Measurements from ENCODE around the gene PIEZO1.

Gene PIEZO1

DNA sequence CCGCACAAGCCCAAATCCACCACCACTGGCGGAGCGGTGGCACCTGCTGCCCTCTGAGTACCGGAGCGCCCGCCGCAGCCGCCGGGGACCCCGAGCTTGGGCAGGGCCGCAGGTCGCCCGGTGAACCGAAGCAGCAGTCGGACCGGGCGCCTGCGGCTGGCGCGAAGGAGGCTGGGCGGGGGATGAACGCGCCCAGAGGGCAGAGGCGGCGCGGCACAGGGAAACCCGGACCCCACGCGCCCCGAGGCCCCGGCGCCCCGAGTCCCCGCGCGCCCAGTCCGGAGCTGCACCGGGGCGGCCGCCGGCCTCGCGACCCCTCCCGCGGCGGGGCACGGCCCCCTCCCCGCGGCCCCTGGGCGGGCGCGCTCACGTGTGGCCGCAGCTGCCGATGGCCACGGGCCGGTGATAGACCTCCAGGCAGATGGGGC lies 79.2 kb downstream of the PIEZO1 start:
- DNase-seq (ENCODE audit: low read depth): no peak

DNA sequence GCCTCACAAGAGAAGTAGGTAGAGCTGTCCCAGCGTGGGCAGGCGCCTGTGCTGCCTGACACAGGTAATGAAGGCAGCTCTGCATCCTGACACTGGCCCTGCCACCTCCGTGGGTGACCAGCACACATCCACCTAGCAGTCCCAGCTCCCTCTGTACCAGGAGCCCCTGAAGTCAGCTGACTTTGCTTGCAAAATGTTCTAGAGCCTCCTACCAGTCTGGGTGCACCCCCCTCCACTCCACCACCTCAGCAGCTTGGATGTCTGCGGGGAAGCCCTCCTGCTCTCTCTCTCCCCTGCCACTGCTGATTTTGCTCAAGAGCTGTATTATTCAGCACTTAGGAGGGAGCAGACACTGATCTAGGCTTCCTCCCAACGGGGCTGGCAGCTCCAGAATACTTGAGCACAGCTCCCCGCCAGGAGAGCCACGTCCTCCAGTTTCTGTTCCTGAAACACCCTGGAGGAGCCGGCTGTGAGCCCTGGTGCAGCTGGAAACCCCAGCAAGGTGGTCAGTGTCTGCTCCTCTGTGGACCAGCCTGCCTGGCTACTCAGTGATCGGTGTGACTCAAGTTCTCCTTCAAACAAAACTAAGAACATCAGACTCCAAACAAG lies 79.8 kb downstream of the PIEZO1 start:
- no peak for DNase-seq (ENCODE audit: low read depth)

DNA sequence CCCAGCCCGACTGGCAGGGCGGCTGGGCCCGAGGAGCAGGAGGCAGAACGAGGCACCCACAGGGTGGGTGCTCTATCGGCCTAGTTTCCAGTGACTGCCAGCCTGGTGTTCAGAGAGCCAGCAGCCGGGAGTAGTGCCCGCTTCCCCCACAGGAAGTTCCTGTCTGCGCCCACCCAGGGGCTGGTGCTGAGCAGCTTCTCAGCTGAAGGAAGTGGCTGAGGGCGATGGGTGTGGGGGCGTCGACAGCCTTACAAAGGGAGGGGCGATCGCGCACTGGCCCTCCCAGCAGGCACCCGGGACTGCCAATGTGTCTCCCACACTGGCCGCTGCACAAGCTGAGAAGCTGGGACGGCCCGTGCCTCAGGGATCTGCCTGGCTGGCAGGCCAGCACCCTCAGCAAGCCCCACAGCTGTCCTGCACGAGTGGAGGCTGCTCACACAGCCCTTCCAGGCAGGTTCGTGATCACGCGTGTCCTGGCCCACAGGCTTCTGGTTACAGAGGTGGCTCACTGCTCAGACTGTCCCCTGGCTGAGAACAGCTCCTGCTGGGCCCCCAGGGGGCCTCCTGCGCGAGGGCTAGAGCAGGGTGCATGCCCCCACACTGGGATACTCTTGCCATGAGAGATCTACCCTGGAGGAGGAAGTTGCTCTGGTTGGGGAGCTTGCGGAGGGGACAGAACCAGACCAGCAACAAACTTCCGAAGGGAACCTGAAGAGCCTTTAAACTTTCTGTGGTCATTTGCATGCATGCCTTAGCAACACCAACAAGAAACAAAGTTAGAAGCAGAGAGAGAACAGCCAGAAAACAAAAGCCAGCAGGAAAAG lies 81.3 kb downstream of the PIEZO1 start:
- no peak for DNase-seq (ENCODE audit: low read depth)

DNA sequence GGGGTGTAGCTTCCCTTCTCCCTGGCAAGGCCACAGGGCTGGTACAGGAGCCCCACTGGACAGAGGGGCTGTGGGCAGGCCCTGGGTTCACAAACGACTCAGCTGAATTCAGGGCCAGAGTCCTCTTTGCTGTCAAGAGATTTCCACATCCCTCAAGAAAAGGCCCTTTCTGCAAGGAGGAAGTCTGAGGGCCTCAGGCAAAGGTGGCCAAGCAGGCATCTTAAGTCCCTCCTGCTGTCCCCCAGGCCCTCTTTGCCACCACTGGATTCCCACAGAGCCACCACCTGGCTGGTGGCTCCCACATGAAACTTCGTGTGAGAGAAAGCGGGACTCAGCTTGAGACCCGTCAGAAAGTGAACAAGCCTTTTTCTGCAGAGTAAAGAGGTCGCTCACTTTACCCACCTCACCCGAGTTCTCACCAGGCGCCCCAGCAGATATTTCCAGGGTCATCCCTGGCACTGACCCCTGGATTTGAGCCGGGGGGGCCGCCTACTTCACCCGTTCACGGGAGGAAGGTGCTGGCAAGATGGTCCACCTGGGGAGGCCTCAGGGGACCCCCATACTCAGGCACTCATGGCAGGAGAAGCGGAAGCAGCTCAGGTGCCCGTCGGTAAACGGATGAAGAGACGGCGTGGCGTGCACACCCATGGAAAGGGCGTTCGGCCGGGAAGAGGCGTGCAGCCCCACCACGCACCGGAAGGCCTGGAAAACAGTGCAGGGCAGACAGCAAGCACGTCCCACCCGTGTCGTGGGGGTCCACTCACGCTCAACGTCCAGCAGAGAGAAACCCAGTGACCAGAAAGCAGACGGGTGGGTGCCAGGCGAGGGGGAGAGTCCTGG lies 82.4 kb downstream of the PIEZO1 start:
- no peak for DNase-seq (ENCODE audit: low read depth)

DNA sequence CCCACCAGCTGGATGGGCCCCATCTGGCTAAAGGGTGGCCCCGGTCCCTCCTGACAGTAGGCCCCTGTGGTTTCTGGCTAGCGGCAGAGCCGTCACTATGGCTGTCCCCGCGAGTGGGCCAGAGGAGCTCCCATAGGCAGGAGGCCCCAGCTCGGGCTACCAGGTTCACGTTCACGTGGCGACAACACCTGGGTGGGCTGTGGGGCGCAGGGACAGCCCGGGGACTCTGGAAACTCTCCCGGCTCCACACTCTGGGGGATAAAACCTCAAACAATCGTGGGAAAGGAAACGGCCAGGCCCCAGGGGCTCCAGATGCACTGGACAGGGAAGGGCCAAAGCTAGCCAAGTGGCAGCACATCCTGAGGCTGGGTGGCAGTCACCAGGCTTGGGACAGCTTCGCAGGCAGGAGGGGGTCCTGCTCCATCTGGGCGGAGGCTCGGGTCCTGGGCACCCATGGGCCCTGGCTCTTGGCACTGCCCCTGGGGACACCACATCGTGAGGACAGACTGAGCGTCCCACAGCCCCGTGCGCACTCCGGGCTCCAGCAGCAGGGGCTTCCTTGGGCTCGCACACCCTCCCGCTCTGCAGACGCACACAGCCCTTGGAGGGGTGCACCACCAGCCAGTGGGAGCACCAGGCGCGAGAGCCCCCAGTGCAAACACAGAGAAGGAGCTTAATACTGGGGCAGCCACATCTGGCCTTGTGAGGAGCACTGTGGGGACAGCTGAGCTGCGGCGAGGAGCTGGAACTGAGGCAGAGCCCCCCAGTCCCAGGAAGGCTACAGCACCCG lies 83.2 kb downstream of the PIEZO1 start:
- no peak for DNase-seq (ENCODE audit: low read depth)

DNA sequence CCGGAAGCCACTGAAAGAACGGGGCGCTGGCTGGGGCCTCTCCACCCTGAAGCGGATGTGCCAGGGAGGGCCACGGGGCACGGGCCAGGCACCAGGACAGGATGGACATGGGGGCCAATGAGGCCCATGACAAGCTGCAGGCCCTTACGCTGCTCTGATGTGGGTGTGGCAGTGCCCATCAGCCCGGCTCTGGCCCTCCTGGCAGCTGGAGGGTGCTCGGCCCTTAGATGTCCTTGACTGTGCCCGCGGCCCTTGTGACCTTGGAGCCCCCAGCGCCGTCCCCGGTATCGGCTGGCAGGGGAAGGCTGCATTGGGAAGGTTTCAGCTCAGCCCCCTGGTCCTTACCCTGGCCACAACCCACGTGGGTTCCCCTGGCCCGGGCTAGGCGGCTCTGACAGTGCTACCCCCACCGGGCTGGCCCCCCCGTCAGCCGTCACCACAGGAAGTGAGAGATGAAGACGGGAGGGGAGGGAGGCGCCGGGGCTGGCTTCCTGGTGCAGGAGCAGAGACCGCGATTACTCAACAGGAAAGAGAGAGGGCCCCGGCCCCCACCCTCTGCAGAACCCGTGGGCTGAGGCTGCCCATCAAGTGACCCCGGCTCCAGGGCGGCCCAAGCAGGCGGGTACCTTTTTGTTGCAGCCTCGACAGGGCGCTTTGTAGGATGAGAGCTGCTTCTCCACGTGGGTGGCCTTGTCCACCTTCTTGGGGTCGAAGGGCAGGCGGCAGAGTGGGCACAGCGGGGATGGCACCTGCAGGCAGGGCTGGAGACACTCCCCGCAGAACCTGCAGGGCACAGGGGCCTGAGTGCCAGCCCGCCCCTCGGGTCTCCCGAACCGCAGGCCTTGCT lies 84.2 kb downstream of the PIEZO1 start:
- DNase-seq (ENCODE audit: low read depth): peak; percentile 71

DNA sequence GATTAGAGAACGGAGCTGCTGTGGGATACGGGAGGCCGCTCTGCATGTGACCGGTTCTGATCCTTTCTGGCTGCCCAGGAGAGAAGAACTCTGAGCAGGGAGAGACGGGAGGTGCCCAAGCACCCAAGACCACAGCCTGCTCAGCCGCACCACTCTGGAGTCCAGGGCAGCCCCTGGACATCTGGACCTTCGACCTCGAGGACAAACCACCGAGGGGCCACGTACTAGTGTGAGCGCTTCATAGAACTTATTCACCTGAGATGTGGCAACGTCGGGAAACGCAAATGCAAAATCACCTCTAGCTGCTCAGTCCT lies 84.7 kb downstream of the PIEZO1 start:
- DNase-seq (ENCODE audit: low read depth): no peak

DNA sequence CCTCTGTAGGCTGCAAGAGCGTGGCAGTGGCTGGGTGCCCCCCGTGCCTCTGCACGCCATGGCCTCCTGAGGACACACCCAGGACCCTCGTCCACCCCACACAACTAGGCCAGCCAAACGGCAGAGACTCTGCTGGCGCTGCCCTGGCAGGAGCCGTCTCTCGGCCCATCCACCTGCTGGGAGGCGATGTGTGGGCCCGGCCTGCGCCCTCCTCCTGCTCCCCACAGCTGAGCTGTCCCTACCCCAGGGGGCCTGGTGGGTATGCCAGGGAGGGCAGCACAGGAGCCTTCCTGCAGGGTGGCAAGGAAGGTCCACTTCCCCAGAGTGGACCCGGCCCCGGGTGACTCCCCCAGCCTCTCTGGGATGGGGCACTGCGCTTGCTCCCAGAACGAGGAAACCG lies 85.8 kb downstream of the PIEZO1 start:
- no peak for DNase-seq (ENCODE audit: low read depth)

DNA sequence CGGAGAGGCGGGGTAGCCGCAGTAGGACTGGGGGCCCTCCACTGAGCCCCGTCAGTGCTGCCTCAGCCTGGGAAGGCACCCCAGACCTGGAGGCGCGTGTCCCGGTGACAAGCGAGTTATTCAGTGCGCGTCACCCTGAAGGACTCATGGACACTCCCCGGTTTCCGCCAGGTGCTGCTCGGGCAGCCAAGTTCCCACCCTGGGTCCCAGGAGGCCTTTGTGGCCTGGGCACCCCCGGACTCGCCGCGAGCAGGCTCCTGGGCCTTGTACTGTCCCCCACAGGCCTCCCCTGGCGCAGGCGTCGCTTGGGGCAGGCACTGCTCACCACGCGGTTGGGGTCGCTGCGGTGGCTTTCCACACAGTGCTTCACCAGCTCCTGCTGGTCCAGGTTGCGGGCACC lies 86.4 kb downstream of the PIEZO1 start:
- no peak for DNase-seq (ENCODE audit: low read depth)

DNA sequence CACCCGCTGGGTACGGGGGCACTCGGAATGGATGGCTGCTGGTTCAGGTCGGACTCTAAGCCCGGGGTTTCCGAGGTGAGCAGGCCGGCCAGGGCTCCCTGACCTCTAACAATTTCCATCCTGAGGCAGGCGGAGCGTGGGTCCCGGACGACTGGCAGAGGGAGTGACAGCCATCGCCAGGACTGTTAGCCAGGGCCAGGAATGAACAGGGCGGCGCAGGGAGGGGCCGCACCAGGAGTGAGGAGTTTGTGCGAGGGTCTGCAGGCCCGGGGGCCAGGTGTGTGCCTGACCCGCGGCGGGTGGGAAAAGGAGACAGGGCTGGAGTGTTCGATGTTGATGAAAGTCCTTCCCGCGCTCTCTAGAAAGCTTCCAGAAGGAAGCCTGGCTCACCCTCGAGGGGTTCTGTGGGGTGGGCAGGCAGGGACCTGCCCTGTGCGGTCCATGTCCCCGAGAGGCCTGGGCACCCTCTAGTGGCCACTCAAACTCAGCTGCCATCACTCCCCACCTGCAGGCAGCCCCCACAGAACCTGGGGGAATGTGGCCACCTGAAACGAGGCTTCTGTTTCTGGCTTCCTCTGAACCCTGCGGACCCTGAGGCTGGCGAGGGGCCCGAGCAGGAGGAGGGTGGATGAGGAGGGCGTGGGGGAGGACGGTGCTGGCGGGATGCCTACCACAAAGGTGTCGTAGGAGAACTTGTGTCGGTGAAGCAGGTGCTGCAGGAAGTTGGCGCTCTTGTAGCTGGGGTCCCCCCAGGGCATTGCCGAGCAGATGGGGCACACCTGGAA lies 87.0 kb downstream of the PIEZO1 start:
- no peak for DNase-seq (ENCODE audit: low read depth)

DNA sequence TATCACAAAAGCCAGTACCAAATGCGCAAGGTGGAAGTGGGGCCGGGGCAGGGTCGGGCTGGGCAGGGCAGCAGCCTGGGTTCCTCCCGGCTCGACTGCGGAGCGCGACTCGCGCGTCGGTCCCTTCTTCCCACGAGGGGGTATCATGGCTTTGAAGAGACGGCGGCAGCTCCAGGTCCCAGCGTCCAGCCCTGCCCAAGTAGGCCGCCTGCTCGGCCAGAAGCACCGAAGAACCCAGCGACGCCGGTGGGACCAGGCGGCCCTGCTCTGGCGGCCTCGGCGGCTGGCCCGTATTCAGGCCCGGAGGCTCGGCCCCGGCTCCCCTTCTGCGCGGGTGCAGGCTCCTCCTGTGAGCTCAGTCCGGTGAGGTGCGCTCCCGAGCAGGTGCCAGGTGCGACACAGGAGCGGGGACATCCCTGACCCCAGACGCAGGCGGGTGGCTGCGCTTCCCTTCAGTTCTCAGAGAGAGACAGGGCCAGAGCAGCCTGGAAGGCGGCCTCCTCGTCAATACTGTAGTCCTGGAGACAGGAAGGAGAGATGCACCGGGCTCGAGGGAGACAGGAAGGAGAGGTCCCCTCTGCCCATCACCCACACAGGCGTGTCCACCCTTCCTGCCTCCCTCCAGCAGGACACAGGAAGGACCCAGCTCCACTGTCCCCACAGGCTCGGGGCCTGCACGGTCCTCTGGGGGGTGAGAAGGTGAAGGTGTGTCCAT lies 87.7 kb downstream of the PIEZO1 start:
- no peak for DNase-seq (ENCODE audit: low read depth)

DNA sequence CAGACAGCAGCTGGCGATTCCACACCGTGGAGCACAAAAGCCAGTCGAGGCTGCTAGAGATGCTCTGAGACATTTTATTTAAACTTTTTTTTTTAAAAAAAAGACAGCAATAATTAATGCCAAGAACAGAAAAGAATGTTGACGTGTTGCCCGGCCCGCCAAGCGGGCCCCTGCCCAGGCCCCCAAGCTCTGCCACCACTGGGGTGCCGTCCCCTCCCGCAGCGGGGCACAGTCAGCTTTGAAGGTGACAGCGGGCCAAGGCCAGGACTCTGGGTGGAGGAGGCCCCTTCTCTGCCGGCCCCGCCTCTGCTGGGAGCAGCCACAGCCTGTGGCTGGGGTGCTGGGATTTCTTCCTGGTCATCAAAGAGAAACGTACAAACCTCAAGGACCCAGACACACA lies 88.6 kb downstream of the PIEZO1 start:
- DNase-seq (ENCODE audit: low read depth): no peak

DNA sequence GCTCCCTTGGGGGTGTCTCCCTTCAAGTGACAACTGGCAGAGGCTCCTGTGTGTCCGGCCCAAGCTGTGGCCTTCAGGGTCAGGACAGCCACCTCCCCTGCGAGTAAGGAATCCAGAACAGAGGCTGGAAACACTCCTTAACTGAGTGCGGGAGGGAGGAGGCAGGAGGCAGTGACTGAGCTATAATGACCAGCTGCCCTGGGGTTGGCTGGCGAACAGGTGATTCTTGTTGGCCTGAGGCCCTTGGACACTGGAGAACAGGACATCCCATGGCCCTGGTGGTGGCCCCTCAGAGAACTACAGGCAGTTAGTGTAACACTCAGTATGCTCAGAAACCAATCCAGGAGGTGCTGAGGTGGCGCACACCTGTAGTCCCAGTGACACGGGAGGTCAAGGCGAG lies 89.3 kb downstream of the PIEZO1 start:
- no peak for DNase-seq (ENCODE audit: low read depth)

DNA sequence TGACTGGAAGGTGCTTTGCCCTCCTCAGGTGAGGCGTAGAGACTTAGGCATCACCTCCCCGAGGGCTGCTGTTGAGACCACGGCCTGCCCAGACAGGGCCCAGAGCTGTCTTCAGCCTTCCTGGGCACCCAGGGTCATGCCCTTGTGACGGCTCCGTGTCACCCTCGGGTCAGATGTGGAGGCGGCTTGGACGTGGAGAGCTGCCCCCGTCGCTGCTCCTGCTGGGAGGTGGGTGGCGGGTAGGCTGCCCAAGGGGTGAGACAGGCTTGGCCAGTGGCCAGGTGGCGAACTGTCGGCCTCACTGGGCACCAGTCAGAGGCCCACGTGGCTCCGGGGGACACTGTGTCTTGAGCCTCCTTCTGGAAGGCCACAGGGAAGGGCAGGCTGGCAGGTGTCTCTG lies 89.8 kb downstream of the PIEZO1 start:
- no peak for DNase-seq (ENCODE audit: low read depth)

DNA sequence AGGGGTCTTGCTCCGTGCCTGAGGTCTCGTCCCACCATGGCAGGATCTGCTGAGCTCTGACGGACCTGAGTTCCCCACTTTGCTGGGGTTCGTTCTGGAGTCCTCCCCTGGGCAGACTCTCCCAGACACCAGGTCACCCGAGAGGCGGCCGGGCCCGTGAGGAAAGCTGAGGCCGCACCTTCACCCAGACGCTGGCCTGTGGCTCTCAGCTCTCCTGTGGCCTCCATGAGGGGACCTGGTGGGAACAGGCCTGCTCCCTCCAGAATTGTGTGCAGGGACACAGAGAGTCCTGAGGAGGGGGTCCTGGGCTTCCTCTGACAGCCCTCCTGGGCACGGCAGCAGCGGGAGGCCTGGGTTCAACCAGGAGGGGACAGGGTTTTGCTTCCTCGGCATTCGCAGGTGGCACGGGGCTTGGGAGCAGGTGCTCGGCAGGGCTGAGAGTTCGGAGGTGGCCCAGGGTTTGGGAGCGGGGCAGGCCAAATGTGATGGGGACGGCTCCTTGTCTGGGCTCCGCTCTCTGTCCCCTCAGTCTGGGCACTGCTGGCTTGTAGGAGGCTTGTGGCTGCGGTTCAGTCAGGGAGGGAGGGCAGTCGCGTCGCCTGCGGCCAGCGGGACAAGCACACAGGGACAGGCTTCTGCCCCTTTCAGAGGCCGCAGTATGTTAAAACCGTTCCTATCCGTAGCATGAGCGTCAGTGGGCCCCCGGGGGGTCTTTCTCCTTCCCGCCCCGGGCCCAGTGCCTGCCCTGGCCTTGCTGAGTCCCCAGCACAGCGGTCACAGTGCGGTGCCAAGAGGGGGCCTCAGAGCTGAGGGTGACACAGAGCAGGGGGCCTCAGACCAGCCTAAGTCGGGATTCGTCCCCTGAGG lies 90.6 kb downstream of the PIEZO1 start:
- no peak for DNase-seq (ENCODE audit: low read depth)

DNA sequence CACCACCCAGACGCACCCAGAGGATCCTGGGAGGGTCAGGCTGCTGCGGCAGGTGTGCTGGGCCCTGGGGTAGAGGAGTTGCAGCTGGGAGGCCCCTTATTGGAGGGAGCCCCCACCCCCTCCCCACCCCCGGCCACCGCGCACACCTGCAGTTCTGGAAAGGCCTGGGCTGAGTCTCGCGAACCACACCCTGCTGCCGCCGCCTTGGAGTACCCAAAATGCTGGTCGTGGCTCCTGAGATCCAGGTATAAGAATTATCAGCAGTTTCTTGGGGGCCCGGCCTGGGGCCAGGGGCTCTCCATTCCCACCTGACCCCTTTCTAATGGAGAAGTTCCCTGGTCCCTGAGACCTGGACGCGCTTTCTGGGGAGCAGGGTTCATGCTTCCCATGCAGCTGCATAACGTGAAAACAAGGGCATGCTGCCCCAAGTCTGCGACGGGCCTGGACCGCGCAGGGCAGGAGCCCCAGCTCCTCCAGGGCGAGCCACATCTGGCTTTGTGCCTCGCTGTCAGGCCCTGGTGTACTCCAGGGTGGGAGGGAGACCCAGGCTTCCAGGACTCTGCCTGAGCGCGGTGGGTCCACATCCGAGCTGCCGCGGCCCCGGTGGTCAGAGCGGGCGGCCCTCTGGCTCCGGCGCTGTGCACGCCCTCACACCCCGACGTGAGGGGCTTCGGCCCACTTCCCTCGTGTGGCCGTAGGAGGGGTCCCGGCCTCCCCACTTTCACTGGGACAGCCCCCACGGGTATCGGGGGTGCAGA lies 91.4 kb downstream of the PIEZO1 start:
- DNase-seq (ENCODE audit: low read depth): no peak

DNA sequence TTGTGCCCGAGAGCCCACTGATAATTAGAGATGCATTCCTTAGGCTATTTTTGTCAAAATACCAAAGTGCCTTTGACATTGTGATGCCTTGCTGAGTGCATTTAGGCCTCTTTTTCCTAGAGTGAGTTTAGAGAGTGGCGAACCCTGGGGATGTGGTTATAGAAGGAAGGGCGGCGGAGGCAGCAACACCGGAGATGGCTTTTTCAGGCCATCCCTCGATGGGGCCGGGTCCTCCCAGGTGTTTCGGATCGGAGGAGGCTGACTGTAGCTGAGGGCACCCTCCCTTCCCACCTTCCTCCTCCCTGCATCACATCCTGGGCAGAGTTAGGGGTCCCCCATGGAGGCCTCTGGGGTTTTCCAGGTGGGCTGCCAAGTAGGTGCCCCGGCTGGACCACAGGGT lies 92.2 kb downstream of the PIEZO1 start:
- DNase-seq (ENCODE audit: low read depth): no peak

DNA sequence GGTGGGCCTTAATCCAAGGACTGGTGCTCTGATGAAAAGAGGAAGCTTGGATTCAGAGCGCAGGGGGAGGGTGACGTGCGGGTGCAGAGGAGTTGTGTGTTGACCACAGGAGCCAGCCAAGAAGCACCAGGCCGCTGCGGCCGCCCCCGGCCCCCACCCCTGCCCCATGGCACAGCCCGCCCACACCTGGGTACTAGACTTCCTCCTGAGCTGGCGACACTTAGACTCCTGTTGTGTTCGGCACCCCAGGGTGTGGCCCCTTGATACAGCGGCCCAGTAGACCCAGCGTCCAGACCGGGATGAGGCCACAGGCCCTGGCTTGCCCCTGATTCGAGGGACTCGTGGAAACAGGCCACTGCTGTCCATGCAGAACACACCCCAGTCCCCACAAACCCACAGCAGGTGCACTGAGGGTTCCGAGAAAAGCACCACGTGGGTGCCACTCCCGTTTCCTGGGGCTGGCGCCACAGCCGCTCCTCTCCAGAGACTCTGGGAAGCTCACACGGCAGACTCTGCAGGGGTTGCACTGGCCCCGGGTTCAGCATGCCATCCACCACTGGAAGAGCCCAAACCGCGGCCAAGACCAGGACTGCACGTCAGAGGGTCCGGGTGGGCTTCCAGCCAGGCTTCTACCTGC lies 93.0 kb downstream of the PIEZO1 start:
- no peak for DNase-seq (ENCODE audit: low read depth)
